IMR-90 (cell line): Measurements from ENCODE around the gene CACNA2D1. TPM values are rescaled to one million over a fixed set of nuclear protein-coding genes. Genes with fewer than 3 reads are reported as not detected.

Source experiments
- ATAC-seq: fragments of 200-7000 bp; cut with Tn5 transposase; 2 replicates; pipeline ENCODE4 v1.9.1; 2020; ENCODE audit warnings: low read depth, mild to moderate bottlenecking, moderate library complexity
- BruUV-seq: library from RNA; stranded (reverse); fragments of 400-500 nt; replicated peaks from 2 replicates; lab custom pipeline; 2021; lab: Mats Ljungman, UMichigan
- CTCF ChIA-PET: fragments of 300-600 bp; formaldehyde crosslinking; extraction: SDS; loops from one replicate; lab custom pipeline; 2021; ENCODE audit warnings: antibody characterized with exemption; lab: Yijun Ruan, JAX
- POLR2A ChIA-PET: fragments of 300-600 bp; sonication (Branson Sonifier 250); formaldehyde crosslinking; loops from one replicate; lab custom pipeline; 2022; ENCODE audit warnings: antibody characterized with exemption; ENCODE audit not compliant: unreplicated experiment; lab: Charles Lee
- DNase-seq: peaks from one replicate; pipeline ENCODE4 v3.0.0; 2013
- H2AFZ ChIP-seq: replicated peaks from 2 replicates; pipeline ENCODE3; 2013; ENCODE audit warnings: low read length, mild to moderate bottlenecking; ENCODE audit not compliant: poor library complexity
- H2AK5ac ChIP-seq: 2 replicates; pipeline ENCODE4 v1.6.1; 2013; ENCODE audit warnings: low read depth, low read length, inconsistent platforms
- H2AK9ac ChIP-seq: replicated peaks from 2 replicates; pipeline ENCODE3; 2013; ENCODE audit warnings: mild to moderate bottlenecking, low read depth, low read length, moderate library complexity; ENCODE audit not compliant: poor library complexity
- H2BK120ac ChIP-seq: 2 replicates; pipeline ENCODE4 v1.6.1; 2013; ENCODE audit warnings: low read depth, low read length, inconsistent platforms
- H2BK15ac ChIP-seq: 3 replicates; pipeline ENCODE4 v1.6.1; 2013; ENCODE audit warnings: low read depth, low read length, inconsistent platforms
- H2BK20ac ChIP-seq: 2 replicates; pipeline ENCODE4 v1.6.1; 2013; ENCODE audit warnings: low read depth, mild to moderate bottlenecking, inconsistent platforms, low read length, moderate library complexity
- H2BK5ac ChIP-seq: 2 replicates; pipeline ENCODE4 v1.6.1; 2013; ENCODE audit warnings: mild to moderate bottlenecking, low read depth, low read length, inconsistent platforms; ENCODE audit not compliant: poor library complexity, severe bottlenecking
- H3K14ac ChIP-seq: replicated peaks from 2 replicates; pipeline ENCODE4 v1.6.1; 2013; ENCODE audit warnings: low read depth, low read length, inconsistent platforms
- H3K18ac ChIP-seq: 2 replicates; pipeline ENCODE4 v1.6.1; 2013; ENCODE audit warnings: low read depth, low read length, control low read depth
- H3K23ac ChIP-seq: 2 replicates; pipeline ENCODE4 v1.6.1; 2013; ENCODE audit warnings: low read depth, low read length, inconsistent platforms
- H3K27ac ChIP-seq: 2 replicates; pipeline ENCODE4 v1.5.1; 2013; ENCODE audit warnings: mild to moderate bottlenecking, control low read depth, low read length; ENCODE audit not compliant: insufficient read depth
- H3K27me3 ChIP-seq: 2 replicates; pipeline ENCODE4 v1.6.1; 2013; ENCODE audit warnings: low read length; ENCODE audit not compliant: control insufficient read depth, insufficient read depth
- H3K36me3 ChIP-seq: 2 replicates; pipeline ENCODE4 v1.6.1; 2013; ENCODE audit warnings: low read length, mixed read lengths; ENCODE audit not compliant: control insufficient read depth, insufficient read depth
- H3K4ac ChIP-seq: 2 replicates; pipeline ENCODE4 v1.6.1; 2013; ENCODE audit warnings: low read depth, low read length, inconsistent platforms
- H3K4me1 ChIP-seq: 2 replicates; pipeline ENCODE4 v1.6.1; 2013; ENCODE audit warnings: low read length, mixed read lengths; ENCODE audit not compliant: control insufficient read depth, insufficient read depth
- H3K4me2 ChIP-seq: 2 replicates; pipeline ENCODE4 v1.6.1; 2013; ENCODE audit warnings: low read depth, mild to moderate bottlenecking, control low read depth, low read length, moderate library complexity
- H3K4me3 ChIP-seq: 2 replicates; pipeline ENCODE4 v1.5.1; 2013; ENCODE audit warnings: low read depth, mild to moderate bottlenecking, control low read depth, low read length, moderate library complexity; ENCODE audit not compliant: insufficient read depth
- H3K56ac ChIP-seq: 2 replicates; pipeline ENCODE4 v1.6.1; 2013; ENCODE audit warnings: low read length, inconsistent platforms; ENCODE audit not compliant: insufficient read depth; ENCODE audit errors: extremely low read depth
- H3K79me1 ChIP-seq, 2 experiments: 2 replicates each; pipeline ENCODE4 v1.6.1; 2013; ENCODE audit warnings: low read length in 2 of 2, inconsistent platforms in 1 of 2, low read depth in 1 of 2
- H3K9ac ChIP-seq: 2 replicates; pipeline ENCODE4 v1.6.1; 2013; ENCODE audit warnings: low read depth, low read length, control low read depth
- H3K9me1 ChIP-seq: 2 replicates; pipeline ENCODE4 v1.6.1; 2013; ENCODE audit warnings: low read length, inconsistent platforms; ENCODE audit not compliant: insufficient read depth
- H3K9me3 ChIP-seq: 2 replicates; pipeline ENCODE4 v1.6.1; 2013; ENCODE audit warnings: low read length; ENCODE audit not compliant: control insufficient read depth, insufficient read depth
- H4K20me1 ChIP-seq: 2 replicates; pipeline ENCODE4 v1.6.1; 2013; ENCODE audit warnings: low read length, inconsistent platforms; ENCODE audit not compliant: insufficient read depth
- H4K5ac ChIP-seq: 2 replicates; pipeline ENCODE4 v1.6.1; 2013; ENCODE audit warnings: mild to moderate bottlenecking, low read depth, low read length, control low read depth
- H4K8ac ChIP-seq, 2 experiments: 2 replicates each; pipeline ENCODE4 v1.6.1; 2013; ENCODE audit warnings: low read depth in 2 of 2, low read length in 2 of 2, control low read depth in 1 of 2, inconsistent platforms in 1 of 2
- H4K91ac ChIP-seq: 2 replicates; pipeline ENCODE4 v1.6.1; 2013; ENCODE audit warnings: low read depth, low read length, inconsistent platforms; ENCODE audit not compliant: insufficient read depth
- BHLHE40 ChIP-seq: fragments of 150-350 bp; IDR thresholded peaks from 2 replicates; pipeline ENCODE4 v1.6.1; 2016; ENCODE audit warnings: mild to moderate bottlenecking, low read depth, low read length
- CEBPB ChIP-seq: IDR thresholded peaks from 2 replicates; pipeline ENCODE4 v1.6.1; 2012; ENCODE audit warnings: low read depth, low read length, improper control_type of control experiment
- CHD1 ChIP-seq: IDR thresholded peaks from 2 replicates; pipeline ENCODE4 v1.6.1; 2012; ENCODE audit warnings: low read depth, low read length, improper control_type of control experiment
- MAZ ChIP-seq: IDR thresholded peaks from 2 replicates; pipeline ENCODE4 v1.6.1; 2012; ENCODE audit warnings: low read depth, mild to moderate bottlenecking, low read length, improper control_type of control experiment, moderate library complexity, borderline replicate concordance
- MXI1 ChIP-seq: IDR thresholded peaks from 2 replicates; pipeline ENCODE4 v1.6.1; 2012; ENCODE audit warnings: low read depth, mild to moderate bottlenecking, low read length, moderate library complexity, borderline replicate concordance
- POLR2A ChIP-seq: IDR thresholded peaks from 2 replicates; pipeline ENCODE4 v1.6.1; 2012; ENCODE audit warnings: mild to moderate bottlenecking, low read depth, low read length
- RAD21 ChIP-seq: IDR thresholded peaks from 2 replicates; pipeline ENCODE4 v1.6.1; 2012; ENCODE audit warnings: low read length, improper control_type of control experiment
- SMC3 ChIP-seq: fragments of 150-350 bp; IDR thresholded peaks from 2 replicates; pipeline ENCODE4 v1.6.1; 2016; ENCODE audit warnings: low read depth, mild to moderate bottlenecking, antibody characterized with exemption, low read length, moderate library complexity
- USF2 ChIP-seq: fragments of 150-350 bp; IDR thresholded peaks from 2 replicates; pipeline ENCODE4 v1.6.1; 2017; ENCODE audit warnings: mild to moderate bottlenecking, antibody characterized with exemption, low read length, low read depth
- WGBS, 2 experiments: methylation state at CpG; one replicate each; pipeline versions ENCODE4 v1.1.5 to v1.1.7; 2013; ENCODE audit warnings: missing lambda C conversion rate in 2 of 2; ENCODE audit not compliant: insufficient read length in 1 of 2; ENCODE audit errors: extremely low coverage in 2 of 2; 5-methylcytosine and 5-hydroxymethylcytosine counted together
- dilution Hi-C: fragments of 300-500 bp; cut with HindIII; formaldehyde crosslinking; loops from one replicate; pipeline ENCODE4 v1.14.3; 2018; ENCODE audit warnings: low sequenced_read_pairs; ENCODE audit not compliant: unreplicated experiment
- in situ Hi-C: fragments of 300-500 bp; cut with MboI; formaldehyde crosslinking; loops from 3 replicates; pipeline ENCODE4 v1.14.3; 2019; ENCODE audit warnings: low sequenced_read_pairs, inconsistent platforms, mixed read lengths
- intact Hi-C: fragments of 100-400 bp; cut with micrococcal nuclease; formaldehyde crosslinking; loops from 2 replicates; pipeline ENCODE4 v1.10.0; 2022
- polyA plus RNA-seq, 3 experiments: library from polyadenylated mRNA; depleted of rRNA; stranded (reverse); fragments of >200 nt; gene quantifications; 2 replicates each; pipeline ENCODE4 v1.2.3, GENCODE V29; 2012; ENCODE audit warnings: low replicate concordance in 1 of 3
- total RNA-seq: library from RNA; depleted of rRNA; stranded (reverse); fragments of >200 nt; gene quantifications from 2 replicates; pipeline ENCODE4 v1.2.3, GENCODE V29; 2012

The CACNA2D1 gene
- total and polyA plus RNA-seq, 2 of the 4 experiments (the other 2 are of a cell fraction), result 5.8 to 21.9 TPM

- Histone ChIP-seq H3K4me3 (no peak overlapping the region), H3K79me1 (0 out of 4 replicates have a peak, but pooled peaks cover 0 to 4% of the 10 kb centered on the region in 2 experiments), H4K8ac (no peak overlapping the region), H3K56ac (no peak overlapping the region), H3K9me1 (no peaks in the 10 kb centered on the region), H3K9ac (no peak overlapping the region), H3K18ac (no peak overlapping the region), H3K23ac (no peak overlapping the region), H3K4me2 (no peak overlapping the region), H2BK15ac (no peak overlapping the region), H3K9me3 (no peaks in the 10 kb centered on the region), H3K27me3 (no peaks in the 10 kb centered on the region), H3K27ac (no peak overlapping the region), H2AK5ac (no peak overlapping the region), H4K91ac (no peak overlapping the region), H2AK9ac (no peak overlapping the region), H4K5ac (no peak overlapping the region), H2AFZ (no peak overlapping the region), H2BK120ac (no peak overlapping the region), H2BK20ac (no peak overlapping the region), H3K4me1 (no peaks in the 10 kb centered on the region), H3K14ac (no peak overlapping the region), H4K20me1 (no peaks in the 10 kb centered on the region), H3K36me3 (peaks cover 2% of the 10 kb centered on the region; the same call in 1 of the 2 replicates), H3K4ac (no peak overlapping the region), H2BK5ac (no peak overlapping the region)
- no peak for DNase-seq
- dilution Hi-C loops, result no loop called here
- TF ChIP-seq POLR2A (no peak), MXI1 (no peak), CEBPB (no peak), USF2 (no peak), BHLHE40 (no peak), SMC3 (no peak), RAD21 (no peak), MAZ (no peak), CHD1 (no peak)
- in situ Hi-C loops, result no loop called here
- no CpG with 5 or more reads among the region's 4 CpGs for WGBS, 2 experiments
- CTCF ChIA-PET, result no interaction called here
- intact Hi-C loops, result no loop called here
- ATAC-seq, result no peak
- POLR2A ChIA-PET, result no interaction called here
- BruUV-seq, result no TSS peak
Measured at GRCh38 chr7:82305347-82306005, 138.1 kb downstream of the CACNA2D1 start.
